ENCODE results near the gene ZNF774.

ZNF774 gene

GRCh38 chr15:90396321-90396720 lies 44.2 kb downstream of the ZNF774 start:
- no peak for DNase-seq (ENCODE audit: low read depth in 1 of 2, low spot score in 1 of 2)
- no peak overlapping the region for H3K27ac ChIP-seq (replicated peaks)

GRCh38 chr15:90400005-90400758 lies 48.1 kb downstream of the ZNF774 start:
- DNase-seq (ENCODE audit: low read depth in 1 of 2, low spot score in 1 of 2), result peak; percentile 54 to 55

More at GRCh38 chr15:90396321-90396720, 44.2 kb downstream of the ZNF774 start:
- H3K27me3 ChIP-seq (ENCODE audit: insufficient read depth, poor library complexity, severe bottlenecking), result no peaks in the 10 kb centered on the region
- no peak for TF ChIP-seq GABPA (IDR thresholded peaks at IDR 0.05; ENCODE audit: low read depth)
- no peak for TF ChIP-seq POLR2AphosphoS5 (IDR thresholded peaks at IDR 0.05; ENCODE audit: low read depth)
- TF ChIP-seq REST (IDR thresholded peaks at IDR 0.05; ENCODE audit: insufficient replicate concordance, low read depth), result no peak
- TF ChIP-seq SPI1 (IDR thresholded peaks at IDR 0.05; ENCODE audit: borderline replicate concordance, low read depth), result no peak
- H3K4me3 ChIP-seq (replicated peaks; ENCODE audit: insufficient read depth, low read length), result no peak overlapping the region

GRCh38 chr15:90400759-90401314 lies 48.8 kb downstream of the ZNF774 start:
- no peak overlapping the region for H3K4me3 ChIP-seq (replicated peaks; ENCODE audit: insufficient read depth, low read length)
- H3K27me3 ChIP-seq (ENCODE audit: insufficient read depth, poor library complexity, severe bottlenecking), result no peaks in the 10 kb centered on the region
- DNase-seq (ENCODE audit: low read depth in 1 of 2, low spot score in 1 of 2), result peak; percentile 89 to 94
- H3K27ac ChIP-seq (replicated peaks), result peak overlapping the region; percentile 86
- TF ChIP-seq CTCF (IDR thresholded peaks at IDR 0.05; ENCODE audit: insufficient read depth, low read length), result no peak
- no peak for TF ChIP-seq POLR2AphosphoS5 (IDR thresholded peaks at IDR 0.05; ENCODE audit: low read depth)
- TF ChIP-seq SPI1 (IDR thresholded peaks at IDR 0.05; ENCODE audit: borderline replicate concordance, low read depth), result no peak
- peak; percentile 11; the same call in 1 of the 2 replicates for TF ChIP-seq GABPA (IDR thresholded peaks at IDR 0.05; ENCODE audit: low read depth)
- TF ChIP-seq REST (IDR thresholded peaks at IDR 0.05; ENCODE audit: insufficient replicate concordance, low read depth), result no peak

More at GRCh38 chr15:90400005-90400758, 48.1 kb downstream of the ZNF774 start:
- peak overlapping the region; percentile 86 for H3K27ac ChIP-seq (replicated peaks)
- H3K4me3 ChIP-seq (replicated peaks; ENCODE audit: insufficient read depth, low read length), result no peak overlapping the region
- no peaks in the 10 kb centered on the region for H3K27me3 ChIP-seq (ENCODE audit: insufficient read depth, poor library complexity, severe bottlenecking)
- TF ChIP-seq POLR2AphosphoS5 (IDR thresholded peaks at IDR 0.05; ENCODE audit: low read depth) (no peak), SPI1 (IDR thresholded peaks at IDR 0.05; ENCODE audit: borderline replicate concordance, low read depth) (peak; percentile 77)

- peak overlapping the region; percentile 86 for H3K27ac ChIP-seq (replicated peaks)
Measured at GRCh38 chr15:90401495-90401894, 49.4 kb downstream of the ZNF774 start.

More at GRCh38 chr15:90401495-90401894, 49.4 kb downstream of the ZNF774 start:
- no peak for DNase-seq (ENCODE audit: low read depth in 1 of 2, low spot score in 1 of 2)
- Histone ChIP-seq H3K27me3 (ENCODE audit: insufficient read depth, poor library complexity, severe bottlenecking) (no peaks in the 10 kb centered on the region), H3K4me3 (replicated peaks; ENCODE audit: insufficient read depth, low read length) (no peak overlapping the region)
- TF ChIP-seq GABPA (IDR thresholded peaks at IDR 0.05; ENCODE audit: low read depth), result no peak
- no peak for TF ChIP-seq REST (IDR thresholded peaks at IDR 0.05; ENCODE audit: insufficient replicate concordance, low read depth)
- TF ChIP-seq POLR2AphosphoS5 (IDR thresholded peaks at IDR 0.05; ENCODE audit: low read depth), result no peak

Data from HL-60 (cell line).